Neural crest cell (in vitro differentiated cells): ENCODE results near the gene PPP2R1B. TPM values are rescaled to one million over a fixed set of nuclear protein-coding genes. Genes with fewer than 3 reads are reported as not detected.

Experiments used
- DNase-seq: peaks from one replicate; pipeline ENCODE4 v3.0.0; 2021; ENCODE audit warnings: low read depth, mixed read lengths, low spot score
- H3K27ac Mint-ChIP-seq: one replicate; pipeline ENCODE4 v1.8.0; 2021; ENCODE audit warnings: mild to moderate bottlenecking, mixed read lengths; ENCODE audit not compliant: unreplicated experiment
- H3K27me3 Mint-ChIP-seq: 2 replicates; pipeline ENCODE4 v1.8.0; 2021; ENCODE audit warnings: low read depth, mild to moderate bottlenecking, mixed read lengths
- H3K36me3 Mint-ChIP-seq: 2 replicates; pipeline ENCODE4 v1.8.0; 2021; ENCODE audit warnings: low read depth, mild to moderate bottlenecking, mixed read lengths
- H3K4me1 Mint-ChIP-seq: 2 replicates; pipeline ENCODE4 v1.8.0; 2021; ENCODE audit warnings: mixed read lengths
- H3K4me3 Mint-ChIP-seq: one replicate; pipeline ENCODE4 v1.8.0; 2021; ENCODE audit warnings: mild to moderate bottlenecking, mixed read lengths
- H3K9me3 Mint-ChIP-seq: 2 replicates; pipeline ENCODE4 v1.8.0; 2021; ENCODE audit warnings: mixed read lengths
- total RNA-seq: library from RNA; stranded (reverse); gene quantifications from 2 replicates; pipeline ENCODE4 v1.2.1, GENCODE V29; 2021
- TF ChIP-seq, protein P1 (sequence below): fragments of 200-600 bp; sonication (generic); conservative IDR thresholded peaks from 2 replicates; pipeline ENCODE4 v1.5.0; 2021; ENCODE audit warnings: antibody characterized with exemption, mild to moderate bottlenecking

Gene PPP2R1B
- total RNA-seq, 1 donor from 2014 or later, result 80.4 TPM

DNA sequence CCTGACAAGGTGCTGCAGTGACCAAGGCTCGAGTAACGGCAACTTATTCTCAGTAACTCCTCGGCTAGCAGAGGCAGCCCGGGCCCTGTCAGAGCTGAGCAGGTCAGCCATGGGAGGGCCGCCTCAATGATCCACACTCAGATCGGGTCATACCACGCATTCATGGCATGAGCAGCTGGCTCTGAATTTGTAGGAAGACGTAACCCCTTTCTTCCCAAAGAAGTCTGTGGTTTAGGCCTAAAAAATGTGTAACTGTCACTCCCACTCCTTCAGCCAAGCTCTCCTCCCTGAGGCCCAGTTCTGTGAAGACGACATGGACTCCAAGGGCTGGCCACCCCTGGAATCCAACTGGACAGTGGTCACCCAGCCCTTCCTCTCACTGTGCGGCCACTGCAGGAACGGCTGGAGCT, 30.0 kb downstream of the PPP2R1B start:
- Mint-ChIP-seq H3K4me1 (peaks cover 64% of the 10 kb centered on the region), H3K9me3 (no peaks in the 10 kb centered on the region), H3K36me3 (peaks cover 2% of the 10 kb centered on the region), H3K4me3 (peak overlapping the region; percentile 74), H3K27ac (peak overlapping the region; percentile 97), H3K27me3 (peaks cover 4% of the 10 kb centered on the region)
- TF ChIP-seq, protein P1, sequence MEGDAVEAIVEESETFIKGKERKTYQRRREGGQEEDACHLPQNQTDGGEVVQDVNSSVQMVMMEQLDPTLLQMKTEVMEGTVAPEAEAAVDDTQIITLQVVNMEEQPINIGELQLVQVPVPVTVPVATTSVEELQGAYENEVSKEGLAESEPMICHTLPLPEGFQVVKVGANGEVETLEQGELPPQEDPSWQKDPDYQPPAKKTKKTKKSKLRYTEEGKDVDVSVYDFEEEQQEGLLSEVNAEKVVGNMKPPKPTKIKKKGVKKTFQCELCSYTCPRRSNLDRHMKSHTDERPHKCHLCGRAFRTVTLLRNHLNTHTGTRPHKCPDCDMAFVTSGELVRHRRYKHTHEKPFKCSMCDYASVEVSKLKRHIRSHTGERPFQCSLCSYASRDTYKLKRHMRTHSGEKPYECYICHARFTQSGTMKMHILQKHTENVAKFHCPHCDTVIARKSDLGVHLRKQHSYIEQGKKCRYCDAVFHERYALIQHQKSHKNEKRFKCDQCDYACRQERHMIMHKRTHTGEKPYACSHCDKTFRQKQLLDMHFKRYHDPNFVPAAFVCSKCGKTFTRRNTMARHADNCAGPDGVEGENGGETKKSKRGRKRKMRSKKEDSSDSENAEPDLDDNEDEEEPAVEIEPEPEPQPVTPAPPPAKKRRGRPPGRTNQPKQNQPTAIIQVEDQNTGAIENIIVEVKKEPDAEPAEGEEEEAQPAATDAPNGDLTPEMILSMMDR, result no peak
- no peak for DNase-seq

DNA sequence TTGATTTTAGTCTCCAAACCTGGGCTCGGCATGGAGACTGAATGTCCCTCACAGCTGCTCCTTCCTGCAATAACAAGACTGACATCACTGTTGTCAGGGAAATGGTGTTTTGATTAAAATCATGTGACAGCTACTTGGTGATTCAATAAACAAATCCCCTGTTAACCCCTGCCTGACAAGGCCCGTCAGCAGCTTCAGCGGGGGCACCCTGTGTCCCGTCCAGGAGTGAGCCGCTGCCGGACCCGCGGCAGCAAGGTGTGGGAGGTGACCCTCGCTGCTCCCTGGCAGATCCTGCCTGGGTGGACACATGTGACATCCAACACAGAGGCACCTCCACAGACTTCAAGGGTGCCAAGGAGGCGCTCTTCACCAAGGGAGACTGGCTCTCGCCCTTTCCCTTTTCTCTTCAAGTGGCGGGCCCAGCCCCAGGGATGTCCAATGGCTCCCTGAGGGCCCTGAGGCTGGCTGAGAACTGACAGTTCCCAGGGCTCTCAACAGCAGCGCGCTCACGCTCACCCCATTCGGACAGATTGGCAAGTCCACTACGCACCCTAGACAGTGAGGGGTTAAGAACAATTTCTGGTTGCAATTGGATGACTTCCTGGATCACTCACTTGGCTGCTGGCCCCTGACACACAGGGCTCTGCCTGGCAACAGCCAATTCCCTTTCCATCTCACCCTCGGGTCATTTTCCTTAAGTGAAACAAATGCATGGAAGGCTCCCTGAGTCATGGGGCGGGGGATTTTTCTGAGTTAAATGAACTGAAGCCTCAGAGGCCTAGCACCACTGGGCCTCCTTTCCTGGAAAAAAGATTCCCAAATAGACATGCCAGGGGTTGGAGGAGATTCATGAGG, 30.7 kb downstream of the PPP2R1B start:
- Mint-ChIP-seq H3K27me3 (peaks cover 4% of the 10 kb centered on the region), H3K36me3 (no peaks in the 10 kb centered on the region), H3K4me1 (peaks cover 71% of the 10 kb centered on the region), H3K4me3 (peak overlapping the region; percentile 84), H3K27ac (peak overlapping the region; percentile 99), H3K9me3 (no peaks in the 10 kb centered on the region)
- TF ChIP-seq, protein P1, result no peak
- no peak for DNase-seq

DNA sequence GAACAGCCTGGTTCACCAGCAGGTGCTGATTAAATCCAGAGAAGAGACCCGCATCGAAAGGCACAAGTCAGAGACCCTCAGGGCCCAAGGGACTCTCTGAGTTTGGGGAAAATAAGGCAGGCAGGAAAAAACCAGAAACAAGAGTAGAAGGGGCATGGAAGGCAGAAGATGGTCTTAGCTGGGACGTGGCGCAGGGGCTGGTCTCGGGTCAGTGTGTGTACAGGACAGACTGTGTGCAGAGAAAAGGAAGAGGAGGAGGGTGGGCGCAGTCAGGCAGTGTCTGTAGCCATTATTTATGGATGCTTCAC, 31.3 kb downstream of the PPP2R1B start:
- no peaks in the 10 kb centered on the region for H3K9me3 Mint-ChIP-seq
- peaks cover 4% of the 10 kb centered on the region for H3K27me3 Mint-ChIP-seq
- H3K27ac Mint-ChIP-seq, result peak overlapping the region; percentile 99
- H3K4me1 Mint-ChIP-seq, result peaks cover 76% of the 10 kb centered on the region
- no peak for DNase-seq
- H3K4me3 Mint-ChIP-seq, result peak overlapping the region; percentile 84
- TF ChIP-seq, protein P1, result no peak
- no peaks in the 10 kb centered on the region for H3K36me3 Mint-ChIP-seq

DNA sequence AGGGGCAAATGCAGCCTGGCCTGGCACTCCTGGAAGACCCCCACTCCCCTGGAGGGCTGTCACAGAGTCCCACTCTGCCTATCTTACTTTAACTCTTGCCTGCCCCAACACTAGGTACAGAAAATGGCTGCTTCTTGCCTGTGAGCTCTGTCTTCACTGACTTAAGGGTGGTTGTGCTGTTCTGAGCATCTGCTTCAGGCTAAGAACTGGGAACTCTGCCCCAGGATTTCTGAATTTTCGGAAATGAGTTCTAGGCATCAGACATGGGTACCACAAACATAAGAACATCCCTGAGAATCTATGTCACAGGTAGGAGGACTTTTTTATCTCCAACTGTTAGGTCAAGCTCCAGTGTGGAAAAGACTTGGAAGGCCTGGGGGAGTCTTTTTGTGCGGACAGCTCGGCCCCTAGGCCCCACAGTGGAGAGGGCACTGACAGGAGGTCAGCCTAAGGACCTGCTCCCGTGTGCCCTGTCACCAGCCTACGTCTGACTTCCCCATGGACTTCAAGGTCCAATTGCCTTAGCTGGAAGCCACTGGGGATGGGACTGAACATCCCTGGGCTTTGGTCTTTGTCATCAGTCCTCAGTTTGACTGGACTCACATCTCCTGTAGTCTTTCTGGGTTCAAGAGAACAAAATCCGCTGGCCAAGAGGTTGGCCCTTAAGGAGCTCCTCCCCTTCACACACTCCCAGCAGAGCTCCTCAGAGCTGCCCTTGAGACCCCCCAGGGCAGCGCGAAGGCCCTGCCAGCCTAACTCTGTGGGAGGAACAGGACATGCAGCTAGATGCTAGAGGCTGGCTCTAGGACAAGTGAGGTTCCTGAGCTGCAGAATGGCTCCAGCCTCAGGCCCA, 31.9 kb downstream of the PPP2R1B start:
- peak overlapping the region; percentile 99 for H3K27ac Mint-ChIP-seq
- TF ChIP-seq, protein P1, result no peak
- no peak for DNase-seq
- peaks cover 4% of the 10 kb centered on the region for H3K27me3 Mint-ChIP-seq
- no peaks in the 10 kb centered on the region for H3K9me3 Mint-ChIP-seq
- H3K4me1 Mint-ChIP-seq, result peaks cover 76% of the 10 kb centered on the region
- peak overlapping the region; percentile 84 for H3K4me3 Mint-ChIP-seq
- H3K36me3 Mint-ChIP-seq, result peaks cover 2% of the 10 kb centered on the region

- no peak overlapping the region for H3K4me3 Mint-ChIP-seq
- peak overlapping the region; percentile 62 for H3K27ac Mint-ChIP-seq
- H3K27me3 Mint-ChIP-seq, result peaks cover 4% of the 10 kb centered on the region
- TF ChIP-seq, protein P1, result no peak
- H3K4me1 Mint-ChIP-seq, result peaks cover 75% of the 10 kb centered on the region
- peaks cover 8% of the 10 kb centered on the region for H3K36me3 Mint-ChIP-seq
- DNase-seq, result no peak
- no peaks in the 10 kb centered on the region for H3K9me3 Mint-ChIP-seq
These were observed 32.5 kb downstream of the PPP2R1B start for GRCh38 chr11:111733611-111734088.
